DMS 273 (cell line): ENCODE results near the gene MARVELD1.
A peak's percentile ranks its signal among the peaks of the same experiment; 100 is the strongest.

Experiments
- DNase-seq: peaks from one replicate; lab custom pipeline; 2025; ENCODE audit not compliant: unreplicated experiment; lab: John Stamatoyannopoulos, UW

MARVELD1 gene

DNA sequence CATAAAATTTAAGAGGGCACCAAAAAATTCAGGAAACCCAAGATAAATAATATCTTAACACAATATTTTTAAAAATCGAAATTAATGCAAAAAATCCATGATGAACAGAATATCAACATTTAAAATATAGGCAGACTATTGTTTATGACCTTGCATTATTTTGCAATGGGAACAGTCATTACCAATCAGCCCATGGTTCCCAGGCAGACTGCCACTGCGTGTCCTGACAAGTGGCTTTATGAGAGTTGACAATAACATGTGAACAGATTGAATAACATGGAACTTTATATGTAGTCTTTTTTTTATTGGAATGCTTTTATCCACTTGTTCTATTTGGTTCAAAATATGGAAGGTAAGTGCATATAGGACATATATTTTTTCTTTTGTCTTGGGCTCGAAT lies 23.4 kb upstream of the MARVELD1 start:
- peak; percentile 13 for DNase-seq

DNA sequence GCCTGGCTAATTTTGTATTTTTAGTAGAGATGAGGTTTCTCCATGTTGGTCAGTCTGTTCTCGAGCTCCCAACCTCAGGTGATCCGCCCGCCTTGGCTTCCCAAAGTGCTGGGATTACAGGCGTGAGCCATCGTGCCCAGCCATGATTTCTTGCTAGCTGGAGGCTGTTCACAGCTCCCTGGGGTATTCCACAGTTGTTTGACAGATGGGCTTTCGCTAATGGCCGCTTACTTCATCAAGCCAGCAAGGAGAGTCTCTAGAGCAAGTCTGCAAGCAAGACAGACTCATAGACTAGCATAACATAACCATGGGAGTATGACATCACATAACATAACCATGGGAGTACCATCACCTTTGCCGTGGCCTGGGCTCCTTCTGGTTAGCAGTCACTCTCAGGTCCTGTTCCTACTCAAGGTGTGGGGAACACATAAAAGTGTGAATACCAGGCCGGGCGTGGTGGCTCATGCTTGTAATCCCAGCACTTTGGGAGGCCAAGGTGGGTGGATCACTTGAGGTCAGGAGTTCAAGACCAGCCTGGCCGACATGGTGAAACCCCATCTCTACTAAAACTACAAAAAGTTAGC lies 15.4 kb upstream of the MARVELD1 start:
- DNase-seq, result peak; percentile 88

DNA sequence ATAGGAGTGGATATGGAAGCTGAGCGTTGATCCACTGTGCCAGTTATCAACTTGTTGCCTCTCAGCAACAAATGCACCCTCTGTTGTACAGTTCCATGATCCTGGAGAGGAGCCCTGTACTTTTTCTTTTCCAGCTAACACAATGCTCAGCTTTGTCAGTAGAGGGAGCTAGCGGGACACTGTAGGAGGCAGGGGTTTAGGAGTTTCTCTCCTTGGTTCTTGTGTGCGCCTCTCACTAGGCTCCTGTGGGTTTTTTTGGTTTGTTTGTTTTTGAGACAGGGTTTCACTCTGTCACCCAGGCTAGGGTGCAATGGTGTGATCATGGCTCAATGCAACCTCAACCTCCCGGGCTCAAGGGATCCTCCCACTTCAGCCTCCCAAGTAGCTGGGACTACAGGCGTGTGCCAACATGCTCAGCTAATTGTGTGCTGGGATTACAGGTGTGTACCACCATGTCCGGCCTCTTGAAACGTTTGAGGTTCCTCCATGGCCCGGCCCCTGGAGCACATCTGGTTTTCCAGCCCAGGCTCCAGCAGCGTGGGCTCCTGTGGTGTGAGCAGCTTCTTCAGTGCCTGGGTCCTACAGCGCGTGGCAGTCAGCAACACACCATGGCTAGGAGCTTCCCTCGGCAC lies 12.0 kb upstream of the MARVELD1 start:
- DNase-seq, result peak; percentile 82

DNA sequence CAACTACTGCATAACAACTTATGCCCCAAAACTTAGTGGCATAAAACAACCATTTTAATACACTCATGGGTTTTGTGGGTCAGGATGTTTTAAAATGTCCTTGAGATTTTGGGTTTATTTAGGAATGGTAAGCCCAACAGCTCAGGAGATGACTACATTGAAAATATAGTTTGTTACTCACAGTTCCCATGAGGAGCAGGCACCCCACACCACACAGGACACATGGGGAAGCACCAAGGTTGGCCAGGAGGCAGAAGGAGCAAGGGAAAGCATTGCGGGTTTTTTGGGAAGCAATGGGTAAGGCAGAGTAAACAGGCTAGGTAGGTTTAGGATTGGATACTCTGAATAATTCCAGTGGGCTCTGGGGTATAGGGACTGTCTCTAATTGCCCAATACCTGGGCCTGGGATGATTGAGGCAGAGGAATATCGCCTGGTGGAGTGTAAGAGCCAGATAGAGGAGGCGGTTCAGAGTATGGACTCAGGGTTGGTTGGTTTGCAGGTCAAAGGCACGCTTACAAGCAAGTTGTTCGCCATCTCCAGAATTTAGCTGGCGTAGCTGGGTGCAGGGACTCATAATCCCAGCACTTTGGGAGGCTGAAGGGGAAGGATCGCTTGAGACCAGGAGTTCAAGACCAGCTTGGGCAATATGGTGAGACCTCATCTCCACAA lies 10.0 kb upstream of the MARVELD1 start:
- DNase-seq, result no peak

DNA sequence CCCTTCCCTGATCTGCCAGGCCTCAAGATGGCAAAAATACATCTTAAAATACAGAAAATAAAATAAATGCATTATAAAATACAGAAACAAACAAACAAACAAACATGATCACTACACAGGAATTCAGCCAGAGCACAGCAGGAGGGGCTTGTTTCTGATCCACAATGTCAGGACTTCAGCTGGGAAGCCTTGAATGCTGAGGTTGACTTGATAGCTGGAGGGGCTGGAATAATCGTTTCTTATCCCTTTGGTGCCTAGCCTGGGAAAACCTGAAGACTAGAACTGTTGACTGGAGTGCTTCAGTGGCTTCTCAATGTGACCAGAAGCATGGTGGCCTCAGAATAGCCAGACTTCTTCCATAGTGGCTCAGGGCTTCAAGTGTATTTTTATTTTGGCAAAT lies 9.2 kb upstream of the MARVELD1 start:
- no peak for DNase-seq

DNA sequence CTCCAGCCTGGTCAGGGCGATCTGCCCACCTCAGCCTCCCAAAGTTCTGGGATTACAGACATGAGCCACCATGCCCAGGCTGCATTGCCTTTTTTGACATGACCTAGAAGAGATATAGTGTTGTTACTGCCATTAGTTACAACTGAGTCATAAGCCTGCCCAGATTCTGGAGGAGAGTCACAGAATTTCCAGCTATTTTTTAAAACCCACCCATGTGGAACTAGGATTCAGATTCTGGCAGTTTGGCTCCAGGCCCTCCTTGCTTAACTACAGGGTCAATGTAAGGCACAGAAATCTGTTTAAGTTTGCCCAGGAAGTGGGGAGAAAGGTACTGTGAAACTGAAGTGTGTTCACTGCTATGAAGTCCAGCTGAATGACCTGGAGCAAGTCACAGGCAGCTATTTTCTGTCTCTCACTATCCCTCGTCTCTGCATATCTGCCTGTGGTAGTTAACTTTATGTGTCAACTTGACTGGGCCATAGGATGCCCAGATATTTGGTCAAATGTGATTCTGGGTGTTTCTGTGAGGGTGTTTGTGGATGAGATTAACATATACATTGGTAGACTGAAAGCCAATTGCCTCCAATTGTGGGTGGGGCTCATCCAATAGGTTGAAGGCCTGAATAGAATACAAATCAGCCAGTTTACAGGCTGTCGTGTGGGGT lies 8.4 kb upstream of the MARVELD1 start:
- DNase-seq, result no peak

DNA sequence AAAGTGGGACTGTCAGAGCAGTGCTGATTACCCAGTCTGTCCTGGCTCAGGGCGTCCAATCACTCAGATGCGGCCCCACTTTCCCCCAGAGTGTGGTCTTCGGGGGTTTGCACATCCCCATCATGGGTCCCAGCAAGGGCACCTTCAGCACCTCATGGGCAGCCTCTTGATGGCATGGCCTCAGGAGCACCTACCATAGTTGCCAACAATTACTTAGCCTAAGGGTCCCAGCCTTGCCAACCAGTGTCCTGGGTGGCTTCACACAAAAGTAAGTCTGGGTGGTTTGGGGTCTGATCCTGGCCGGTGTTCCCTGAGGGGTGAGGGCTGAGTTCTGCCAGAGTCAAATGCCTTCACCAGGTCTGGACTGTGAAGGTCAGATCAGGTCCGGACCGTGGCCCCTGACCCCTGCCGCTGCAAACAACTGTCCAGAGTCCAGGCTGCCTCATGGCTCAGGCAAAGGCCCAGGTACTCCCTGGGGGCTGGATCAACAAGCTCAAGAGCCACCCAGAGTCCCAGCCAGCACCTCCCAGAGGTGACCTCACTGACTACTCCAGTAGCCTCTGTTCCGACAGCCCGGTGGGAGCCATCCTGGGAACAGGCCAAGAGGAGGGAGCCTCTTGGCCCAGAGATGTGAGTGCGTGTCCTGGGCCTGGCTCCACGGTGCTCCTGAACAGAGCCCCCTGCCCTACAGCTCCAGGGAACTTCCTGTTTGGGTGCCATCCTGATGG lies 6.2 kb upstream of the MARVELD1 start:
- no peak for DNase-seq

DNA sequence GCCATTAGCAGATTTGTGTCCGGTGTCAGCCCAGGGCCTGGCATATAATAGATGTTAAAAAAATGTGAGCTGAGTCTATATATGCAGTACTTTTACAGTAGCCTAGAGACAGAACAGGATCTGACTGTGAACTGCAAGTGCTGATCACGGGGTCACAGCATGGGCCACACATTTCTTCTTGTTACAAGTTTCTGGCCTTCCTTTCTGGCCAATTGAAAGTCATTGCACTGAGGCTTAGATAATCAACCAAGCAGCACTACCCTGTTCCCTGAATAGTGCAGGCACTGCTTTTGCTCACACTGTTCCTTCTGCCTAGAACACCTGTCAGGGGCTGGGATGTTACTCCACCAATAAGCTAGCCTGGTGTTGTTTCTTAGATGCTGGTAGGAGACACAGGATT lies 5.4 kb upstream of the MARVELD1 start:
- no peak for DNase-seq

DNA sequence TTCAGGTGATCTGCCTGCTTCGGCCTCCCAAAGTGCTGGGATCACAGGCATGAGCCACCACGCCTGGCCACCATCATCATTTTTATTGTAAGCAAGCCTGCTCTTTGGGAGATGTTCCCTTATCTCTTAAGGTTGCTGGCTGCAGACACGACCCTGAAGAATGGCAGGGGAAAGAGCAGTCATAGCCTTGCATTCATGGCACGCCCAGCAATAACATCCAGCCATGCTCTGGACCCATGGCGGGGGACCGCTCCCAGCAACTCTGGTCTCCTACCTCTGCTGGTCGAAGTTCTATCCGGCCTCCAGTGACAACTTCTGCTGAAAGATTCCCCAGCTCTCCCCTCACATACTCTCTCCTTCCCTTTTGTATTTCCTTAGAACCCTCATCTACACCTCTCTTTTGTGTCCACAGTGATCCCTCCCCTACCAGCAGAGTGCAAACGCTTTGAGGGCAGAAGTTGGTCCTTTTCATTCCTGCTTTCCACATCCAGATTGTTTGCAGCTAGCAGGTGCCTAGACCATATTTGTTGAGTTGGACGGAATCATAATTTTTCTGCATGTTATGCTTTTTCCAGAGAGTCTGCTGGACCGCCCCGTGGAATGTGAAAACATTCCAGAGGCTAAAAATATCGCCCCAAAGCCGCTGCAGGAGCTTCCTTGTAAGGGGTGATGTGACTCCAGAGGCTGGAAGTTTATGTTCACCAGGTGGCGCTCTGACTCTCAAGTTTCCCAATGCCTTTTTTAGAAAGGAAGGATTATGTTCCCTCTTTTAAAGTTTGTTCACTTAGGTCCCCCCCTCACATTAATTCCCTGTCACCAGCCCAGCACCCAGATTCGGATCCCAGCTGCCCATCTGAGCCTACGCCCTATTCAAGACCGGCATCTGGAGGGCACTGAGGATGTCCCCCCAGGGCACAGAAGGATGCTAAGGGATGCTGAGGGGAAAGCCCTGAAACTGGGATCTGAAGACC lies 4.3 kb upstream of the MARVELD1 start:
- DNase-seq, result peak; percentile 73

DNA sequence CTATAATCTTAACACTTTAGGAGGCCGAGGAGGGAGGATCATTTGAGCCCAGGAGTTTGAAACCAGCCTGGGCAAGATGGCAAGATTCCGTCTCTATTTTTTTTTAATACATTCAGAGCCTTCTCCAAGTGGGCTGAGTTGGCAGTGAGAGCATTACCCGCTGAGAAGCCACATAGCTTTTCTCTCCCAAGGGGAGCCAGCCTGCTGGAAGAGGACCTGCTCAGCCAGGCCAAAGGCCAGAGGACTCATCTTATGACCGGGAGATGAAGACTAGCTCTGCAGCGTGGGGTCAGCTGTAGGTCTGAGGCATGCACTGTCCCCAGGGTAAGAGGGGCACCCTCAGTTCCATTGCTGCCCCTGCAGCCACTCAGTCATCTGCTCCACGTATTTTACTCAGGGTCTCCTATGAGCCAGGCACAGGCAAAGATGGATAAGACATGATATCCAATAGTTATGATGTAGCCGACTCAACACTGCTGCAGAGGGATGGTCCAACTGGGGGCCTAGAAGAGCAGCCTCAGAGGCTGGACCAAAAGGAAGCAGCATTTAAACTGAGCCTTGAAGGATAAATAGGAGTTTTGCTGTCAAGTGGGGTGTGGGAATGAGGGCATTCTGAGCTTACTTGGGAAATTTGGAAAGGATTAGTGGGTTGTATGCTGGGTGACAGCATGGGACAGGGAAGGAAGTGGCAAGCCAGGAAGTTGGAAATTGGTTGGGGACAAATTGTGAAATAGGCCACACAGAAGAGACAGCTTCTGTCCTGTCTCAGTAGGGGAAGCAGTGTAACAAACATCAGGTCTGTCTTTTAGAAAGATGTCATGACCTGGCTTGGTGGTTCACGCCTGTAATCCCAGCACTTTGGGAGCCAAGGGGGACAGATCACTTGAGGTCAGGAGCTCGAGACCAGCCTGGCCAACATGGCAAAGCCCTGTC lies 1.6 kb upstream of the MARVELD1 start:
- DNase-seq, result no peak

DNA sequence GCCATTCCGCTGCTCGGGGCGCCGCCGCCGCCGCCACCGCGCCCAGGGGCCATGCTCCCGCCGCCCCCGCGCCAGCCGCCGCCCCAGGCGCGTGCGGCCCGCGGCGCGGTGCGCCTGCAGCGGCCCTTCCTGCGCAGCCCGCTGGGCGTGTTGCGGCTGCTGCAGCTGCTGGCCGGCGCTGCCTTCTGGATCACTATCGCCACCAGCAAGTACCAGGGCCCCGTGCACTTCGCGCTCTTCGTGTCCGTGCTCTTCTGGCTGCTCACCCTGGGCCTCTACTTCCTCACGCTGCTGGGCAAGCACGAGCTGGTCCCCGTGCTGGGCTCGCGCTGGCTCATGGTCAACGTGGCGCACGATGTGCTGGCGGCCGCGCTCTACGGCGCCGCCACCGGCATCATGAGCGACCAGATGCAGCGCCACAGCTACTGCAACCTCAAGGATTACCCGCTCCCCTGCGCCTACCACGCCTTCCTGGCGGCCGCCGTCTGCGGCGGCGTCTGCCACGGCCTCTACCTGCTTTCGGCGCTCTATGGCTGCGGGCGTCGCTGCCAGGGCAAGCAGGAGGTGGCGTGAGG lies 383 bp downstream of the MARVELD1 start:
- peak; percentile 76 for DNase-seq

DNA sequence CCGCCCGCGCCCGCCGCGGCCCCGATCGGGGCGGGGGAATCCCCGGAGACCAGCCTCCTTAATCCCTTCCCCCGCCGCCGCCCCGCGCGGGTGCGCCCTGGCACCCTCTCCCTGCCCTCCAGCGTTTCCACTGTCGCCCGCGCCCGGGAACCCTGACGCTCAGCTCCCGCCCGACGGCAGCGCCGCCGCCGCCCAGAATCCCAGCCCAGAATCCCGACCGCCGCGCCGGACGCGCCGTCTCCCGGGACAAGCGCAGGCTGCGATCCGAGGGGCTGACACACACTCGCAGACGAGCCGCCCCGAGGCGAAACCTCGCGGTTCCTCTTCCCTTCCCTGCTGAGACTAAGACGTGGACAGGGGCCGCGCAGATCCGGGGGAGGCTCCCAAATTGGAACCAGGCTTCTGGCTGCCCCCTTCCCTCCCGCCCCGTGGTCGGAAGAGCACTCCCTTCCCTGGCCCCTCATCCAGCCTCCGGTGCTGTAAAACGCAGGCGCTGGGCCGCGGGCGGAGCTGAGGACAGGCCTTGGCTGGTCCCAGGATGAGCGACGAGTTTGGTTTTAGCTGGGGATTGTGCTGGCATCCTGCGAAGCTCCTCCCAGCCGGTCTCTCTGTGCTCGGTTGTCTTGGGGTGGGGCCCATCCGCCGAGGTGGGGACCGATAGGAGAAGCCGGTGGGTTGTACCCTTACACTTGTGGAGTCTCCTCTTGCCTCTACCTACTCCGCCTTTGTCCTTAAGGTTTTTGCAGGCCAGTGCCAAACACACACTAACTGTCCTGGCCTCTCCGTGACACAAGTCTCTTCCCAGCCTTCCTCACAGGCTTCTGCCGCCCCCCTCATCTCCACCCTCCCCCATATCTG lies 1.1 kb downstream of the MARVELD1 start:
- DNase-seq, result peak; percentile 81

DNA sequence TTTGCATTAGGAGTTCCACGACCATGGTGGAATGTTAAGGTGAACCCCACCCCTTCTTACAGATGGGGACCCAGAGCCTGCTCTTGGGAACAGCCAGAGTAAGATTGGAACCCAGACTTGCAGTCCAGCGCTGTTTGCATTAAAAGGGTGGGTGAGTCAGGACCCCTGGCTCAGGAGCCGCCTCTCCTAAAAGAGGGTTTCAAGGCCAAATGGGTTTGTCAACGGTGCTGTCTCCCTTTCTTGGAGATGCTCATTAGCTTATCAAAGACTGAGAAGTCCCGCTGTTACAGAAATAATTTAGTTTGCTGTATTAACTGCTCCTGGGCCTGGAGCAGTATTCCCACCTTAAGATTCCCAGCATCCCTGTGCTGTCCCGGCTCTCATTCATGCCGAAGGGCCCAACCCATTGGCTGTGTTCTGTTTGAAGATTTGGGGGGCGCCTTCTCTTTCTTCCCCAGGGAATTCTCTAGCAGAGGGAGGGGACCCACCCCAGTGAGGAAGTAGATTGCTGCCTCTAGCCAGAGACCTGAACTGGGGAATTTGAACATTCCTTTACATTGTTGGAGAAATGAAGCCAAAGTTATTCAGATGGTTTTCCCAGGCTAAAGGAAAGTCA lies 1.8 kb downstream of the MARVELD1 start:
- no peak for DNase-seq

DNA sequence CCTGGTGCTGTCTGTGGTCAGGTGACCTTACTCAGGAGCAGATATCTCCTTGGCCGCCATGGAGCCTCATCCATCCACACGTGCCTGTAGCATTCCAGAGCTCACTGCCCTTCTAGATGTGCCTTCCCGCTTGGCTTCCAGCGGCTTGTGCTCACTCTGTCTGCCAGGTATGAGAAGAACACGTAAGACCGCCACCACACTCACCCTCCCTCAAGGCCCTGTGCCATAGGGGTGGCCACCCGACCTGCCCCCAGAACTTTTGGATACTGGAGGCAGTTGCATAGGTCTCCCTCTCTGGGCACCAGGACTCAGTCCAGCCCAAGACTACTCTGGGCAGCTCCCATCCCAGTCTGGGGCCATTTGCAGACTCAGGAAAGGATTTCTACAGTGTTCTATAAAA lies 4.1 kb downstream of the MARVELD1 start:
- no peak for DNase-seq

DNA sequence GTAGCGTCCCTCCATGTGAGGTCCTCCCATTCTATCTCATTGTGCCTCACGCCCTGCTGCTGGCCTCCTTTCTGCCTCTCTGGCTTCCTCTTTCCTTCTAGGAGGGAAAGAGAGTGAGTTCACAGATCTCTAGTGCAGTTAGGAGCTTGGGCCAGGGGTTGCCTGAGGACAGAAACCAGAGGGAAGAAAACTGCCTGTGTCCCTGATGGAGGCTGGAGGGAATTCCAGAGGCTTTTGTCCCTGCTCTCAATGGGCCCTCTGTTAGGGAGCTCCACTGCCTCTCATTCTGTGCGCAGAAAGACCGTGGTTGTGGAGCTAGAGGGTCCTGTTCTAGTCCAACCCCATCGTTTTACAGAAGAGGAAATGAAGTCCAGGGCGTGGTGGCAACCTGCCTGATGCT lies 4.6 kb downstream of the MARVELD1 start:
- no peak for DNase-seq

DNA sequence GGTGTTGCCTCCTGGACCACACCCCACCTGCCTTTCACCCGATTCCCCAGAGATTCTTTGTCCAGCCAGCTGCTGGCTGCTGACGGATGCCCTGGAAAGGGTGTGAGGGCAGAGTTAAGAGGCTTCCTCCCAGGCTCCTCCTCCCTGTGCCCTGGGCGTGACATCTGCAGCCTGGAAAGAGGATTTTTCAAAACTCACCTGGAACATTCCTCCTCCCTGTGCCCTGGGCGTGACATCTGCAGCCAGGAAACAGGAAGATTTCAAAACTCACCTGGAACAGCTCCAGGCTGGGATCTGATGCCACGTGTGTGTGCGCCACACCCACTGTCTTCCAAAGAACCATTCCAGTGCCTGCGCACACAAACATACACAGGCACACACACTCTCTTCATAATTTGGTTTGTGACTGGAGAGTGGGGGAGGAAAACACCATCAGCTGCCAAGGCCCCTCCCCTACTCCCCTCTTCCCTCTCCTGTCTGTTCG lies 5.2 kb downstream of the MARVELD1 start:
- peak; percentile 29 for DNase-seq

DNA sequence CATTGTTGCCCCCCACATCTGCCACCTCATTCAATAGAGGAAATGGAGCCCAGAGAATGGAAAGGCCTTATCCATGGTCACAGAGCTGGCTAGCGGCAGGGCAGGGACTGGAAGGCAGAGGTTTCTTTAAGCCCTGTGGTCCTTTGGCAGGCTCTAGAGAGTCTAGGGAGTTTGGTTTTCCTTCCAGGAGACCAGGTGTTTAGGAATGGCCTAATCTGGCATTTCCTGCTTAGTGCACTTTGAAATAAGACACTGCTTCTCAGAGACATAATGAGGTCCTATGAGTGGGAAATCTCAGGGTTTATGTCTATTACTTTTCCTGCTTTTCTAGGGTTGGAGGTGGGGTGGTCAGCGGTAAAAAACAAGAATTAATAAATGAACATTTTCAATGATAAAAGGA lies 6.1 kb downstream of the MARVELD1 start:
- DNase-seq, result peak; percentile 39
